OCI-LY1 (cell line): ENCODE measurements around the gene OR9Q1.

Experiments
- H2AFZ ChIP-seq: fragments of 200-600 bp; sonication (generic), shearing (Covaris generic); 2 replicates; pipeline ENCODE4 v1.6.0; 2014; ENCODE audit warnings: antibody characterized with exemption, mild to moderate bottlenecking, low read length
- H3F3A ChIP-seq: fragments of 200-600 bp; sonication (generic), shearing (Covaris generic); 2 replicates; pipeline ENCODE4 v1.6.0; 2014; ENCODE audit warnings: mild to moderate bottlenecking, antibody characterized with exemption, low read length, moderate library complexity; ENCODE audit not compliant: insufficient read depth
- H3K27ac ChIP-seq: fragments of 200-600 bp; sonication (generic); 2 replicates; pipeline ENCODE4 v1.5.1; 2014; ENCODE audit warnings: low read length, mixed run types, mild to moderate bottlenecking, low read depth; ENCODE audit not compliant: poor library complexity, severe bottlenecking
- H3K27me3 ChIP-seq: fragments of 200-600 bp; sonication (generic); 2 replicates; pipeline ENCODE4 v1.6.0; 2014; ENCODE audit warnings: antibody characterized with exemption, mild to moderate bottlenecking, low read length, moderate library complexity; ENCODE audit not compliant: insufficient read depth
- H3K36me3 ChIP-seq: fragments of 200-600 bp; sonication (generic); 2 replicates; pipeline ENCODE4 v1.6.1; 2014; ENCODE audit warnings: mild to moderate bottlenecking, antibody characterized with exemption, low read length, moderate library complexity, mixed read lengths; ENCODE audit not compliant: insufficient read depth
- H3K4me1 ChIP-seq: fragments of 200-600 bp; sonication (generic); 2 replicates; pipeline ENCODE4 v1.5.1; 2014; ENCODE audit warnings: mild to moderate bottlenecking, low read length, moderate library complexity; ENCODE audit not compliant: insufficient read depth, severe bottlenecking
- H3K4me2 ChIP-seq: fragments of 200-600 bp; sonication (generic), shearing (Covaris generic); 2 replicates; pipeline ENCODE4 v1.6.1; 2014; ENCODE audit warnings: low read length
- H3K4me3 ChIP-seq: fragments of 200-600 bp; sonication (generic); 2 replicates; pipeline ENCODE4 v1.5.1; 2014; ENCODE audit warnings: low read length, low read depth, mild to moderate bottlenecking, mixed read lengths; ENCODE audit not compliant: poor library complexity, severe bottlenecking
- H3K79me2 ChIP-seq: fragments of 200-600 bp; shearing (Covaris generic); 2 replicates; pipeline ENCODE4 v1.6.1; 2016; ENCODE audit warnings: mixed run types, low read length, mixed read lengths; ENCODE audit not compliant: insufficient read depth
- H3K9ac ChIP-seq: fragments of 200-600 bp; sonication (generic), shearing (Covaris generic); 2 replicates; pipeline ENCODE4 v1.6.1; 2014; ENCODE audit warnings: mild to moderate bottlenecking, low read length, mixed read lengths
- H3K9me2 ChIP-seq: fragments of 200-600 bp; sonication (generic), shearing (Covaris generic); 2 replicates; pipeline ENCODE4 v1.6.1; 2014; ENCODE audit warnings: low read depth, mild to moderate bottlenecking, low read length, mixed read lengths
- H3K9me3 ChIP-seq: fragments of 200-600 bp; shearing (Covaris generic); 2 replicates; pipeline ENCODE4 v1.6.1; 2014; ENCODE audit warnings: low read length, mixed read lengths
- H4K20me1 ChIP-seq: fragments of 200-600 bp; sonication (generic), shearing (Covaris generic); 2 replicates; pipeline ENCODE4 v1.6.0; 2016; ENCODE audit warnings: mild to moderate bottlenecking, low read length; ENCODE audit not compliant: insufficient read depth
- CTCF ChIP-seq: fragments of 200-600 bp; sonication (generic), shearing (Covaris generic); IDR thresholded peaks from 2 replicates; pipeline ENCODE4 v1.5.1; 2017; ENCODE audit warnings: mild to moderate bottlenecking, antibody characterized with exemption, low read length, moderate library complexity, mixed read lengths
- EZH2 ChIP-seq: fragments of 200-600 bp; sonication (generic), shearing (Covaris generic); IDR thresholded peaks from 2 replicates; pipeline ENCODE4 v1.8.0; 2017; ENCODE audit warnings: borderline replicate concordance, mixed run types, mild to moderate bottlenecking, antibody characterized with exemption, low read length, moderate library complexity, mixed read lengths

The OR9Q1 gene

DNA sequence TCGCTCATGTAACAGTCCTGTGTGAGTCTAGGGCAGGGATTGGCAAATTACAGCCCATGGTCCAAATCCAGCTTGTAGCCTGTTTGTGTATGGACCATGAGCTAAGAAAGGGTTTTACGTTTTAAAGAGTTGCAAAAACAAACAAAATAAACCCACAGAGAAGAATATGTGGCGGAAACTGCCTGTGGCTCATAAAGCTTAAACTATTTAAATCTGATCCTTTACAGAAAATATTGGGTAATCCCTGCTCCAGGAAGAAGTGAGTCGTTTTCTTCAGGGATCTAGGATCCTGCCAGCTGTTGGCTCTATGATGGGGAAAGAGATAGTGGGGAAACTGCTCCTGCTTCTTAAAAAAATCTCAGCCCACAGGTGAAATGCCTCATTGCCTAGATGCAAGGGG lies 3.7 kb downstream of the OR9Q1 start:
- Histone ChIP-seq H2AFZ (no peak overlapping the region), H3K4me2 (no peak overlapping the region), H3K9me3 (no peaks in the 10 kb centered on the region), H3K4me1 (no peaks in the 10 kb centered on the region), H3F3A (no peaks in the 10 kb centered on the region), H3K9me2 (no peaks in the 10 kb centered on the region), H3K9ac (no peak overlapping the region), H3K4me3 (no peak overlapping the region), H4K20me1 (no peaks in the 10 kb centered on the region), H3K36me3 (no peaks in the 10 kb centered on the region), H3K79me2 (no peaks in the 10 kb centered on the region), H3K27ac (no peak overlapping the region), H3K27me3 (no peaks in the 10 kb centered on the region)
- TF ChIP-seq CTCF (no peak), EZH2 (no peak)

- Histone ChIP-seq H3K36me3 (no peaks in the 10 kb centered on the region), H3K4me2 (no peak overlapping the region), H2AFZ (no peak overlapping the region), H3K4me3 (no peak overlapping the region), H3K9me2 (no peaks in the 10 kb centered on the region), H3K27ac (no peak overlapping the region), H3K4me1 (no peaks in the 10 kb centered on the region), H3K79me2 (no peaks in the 10 kb centered on the region), H4K20me1 (no peaks in the 10 kb centered on the region), H3K27me3 (no peaks in the 10 kb centered on the region), H3K9me3 (no peaks in the 10 kb centered on the region), H3K9ac (no peak overlapping the region), H3F3A (no peaks in the 10 kb centered on the region)
- TF ChIP-seq CTCF (no peak), EZH2 (no peak)
Observed at GRCh38 chr11:58028687-58029411, 5.2 kb downstream of the OR9Q1 start.

- Histone ChIP-seq H3K9ac (no peak within 1 kb of the TSS), H3K27me3 (no peaks in the 10 kb centered on the region), H4K20me1 (no peaks in the 10 kb centered on the region), H2AFZ (no peak within 1 kb of the TSS), H3K27ac (no peak within 1 kb of the TSS), H3K36me3 (no peaks in the 10 kb centered on the region), H3K4me3 (no peak within 1 kb of the TSS), H3F3A (no peaks in the 10 kb centered on the region), H3K9me3 (no peaks in the 10 kb centered on the region), H3K4me2 (no peak within 1 kb of the TSS), H3K79me2 (no peaks in the 10 kb centered on the region), H3K9me2 (no peaks in the 10 kb centered on the region), H3K4me1 (no peaks in the 10 kb centered on the region)
- TF ChIP-seq CTCF (no peak), EZH2 (no peak)
Observed at GRCh38 chr11:58030653-58031052, 7.0 kb downstream of the OR9Q1 start, which contains the start of gene OR6Q1. Gene OR6Q1 (plus strand): TSS chr11:58030953. CDS start chr11:58030953, 0 bp downstream.
